Activated T-cell treated with anti-CD3 and anti-CD28 coated beads, Interleukin-2, amount 50 U/mL, for 72 hours (primary cell): Measurements from ENCODE around the gene ZNRD2. TPM values are rescaled to one million over a fixed set of nuclear protein-coding genes. Genes with fewer than 3 reads are reported as not detected.

Source experiments
- ATAC-seq, 2 donors: fragments of 150-1000 bp; cut with Tn5 transposase; replicated peaks in 1 of 2; 2 replicates each; pipeline ENCODE4 v1.10.0; 2021; ENCODE audit warnings: moderate library complexity in 2 of 2, mild to moderate bottlenecking in 1 of 2
- DNase-seq, 2 donors: peaks; one replicate each; pipeline ENCODE4 v3.0.0; 2021 to 2022; ENCODE audit warnings: mixed read lengths in 1 of 2
- H3K27ac Mint-ChIP-seq: one replicate; pipeline ENCODE4 v1.8.0; 2022; ENCODE audit warnings: mild to moderate bottlenecking, moderate library complexity, mixed read lengths
- H3K27me3 Mint-ChIP-seq: one replicate; pipeline ENCODE4 v1.8.0; 2022; ENCODE audit warnings: low read depth, mixed read lengths
- H3K36me3 Mint-ChIP-seq, 2 donors: one replicate each; pipeline ENCODE4 v1.8.0; 2022; ENCODE audit warnings: mixed read lengths in 2 of 2, mild to moderate bottlenecking in 1 of 2; ENCODE audit not compliant: insufficient read depth in 2 of 2
- H3K4me1 Mint-ChIP-seq: one replicate; pipeline ENCODE4 v1.8.0; 2022; ENCODE audit warnings: low read depth, mixed read lengths
- H3K4me3 Mint-ChIP-seq, 2 donors: one replicate each; pipeline ENCODE4 v1.8.0; 2022; ENCODE audit warnings: mild to moderate bottlenecking in 2 of 2, mixed read lengths in 2 of 2, moderate library complexity in 2 of 2
- H3K9me3 Mint-ChIP-seq, 2 donors: one replicate each; pipeline ENCODE4 v1.8.0; 2022; ENCODE audit warnings: mixed read lengths in 2 of 2
- total RNA-seq, 2 donors: library from RNA; stranded (reverse); gene quantifications; one replicate each; pipeline ENCODE4 v1.2.3, GENCODE V29; 2022

Gene ZNRD2
- total RNA-seq, 2 donors from 2014 or later = 23.5 to 25.1 TPM

GRCh38 chr11:65621460-65621859 lies 51.2 kb downstream of the ZNRD2 start:
- Mint-ChIP-seq H3K27me3 (no peaks in the 10 kb centered on the region), H3K27ac (peak overlapping the region; percentile 16), H3K36me3 (peaks cover 7 to 15% of the 10 kb centered on the region in 2 donors), H3K4me3 (no peak overlapping the region), H3K4me1 (peaks cover 18% of the 10 kb centered on the region), H3K9me3 (no peaks in the 10 kb centered on the region)
- ATAC-seq = no peak
- no peak for DNase-seq

Other genes with a start within 250 kb of the ZNRD2 start
- gene DPF2, start 236.6 kb upstream of the ZNRD2 start, total RNA-seq = 100 to 1,000 TPM; 110 to 139 TPM
- gene TIGD3, start 215.7 kb upstream of the ZNRD2 start, total RNA-seq = 1 to 10 TPM; 1.3 to 1.8 TPM
- 10 to 100 TPM; 16.4 to 18.8 TPM for gene SLC25A45, start 187.8 kb upstream of the ZNRD2 start, total RNA-seq
- gene FRMD8, start 183.8 kb upstream of the ZNRD2 start, total RNA-seq = 10 to 100 TPM; 43.5 to 47.2 TPM
- gene NEAT1, start 147.7 kb upstream of the ZNRD2 start, total RNA-seq = 1,000 to 10,000 TPM in 1 of 2 donors, 100 to 1,000 TPM in 1; 678 to 1,151 TPM
- over 10,000 TPM in 1 of 2 donors, 1,000 to 10,000 TPM in 1; 8,391 to 13,279 TPM for gene MALAT1, start 71.4 kb upstream of the ZNRD2 start, total RNA-seq
- 10 to 100 TPM; 77.9 to 83.4 TPM for gene SCYL1, start 45.4 kb upstream of the ZNRD2 start, total RNA-seq
- 100 to 1,000 TPM; 106 TPM for gene LTBP3, start 12.1 kb upstream of the ZNRD2 start, total RNA-seq
- gene FAM89B, start 2.1 kb downstream of the ZNRD2 start, total RNA-seq = 10 to 100 TPM; 21.4 to 26.7 TPM
- 100 to 1,000 TPM in 1 of 2 donors, 10 to 100 TPM in 1; 93.9 to 113 TPM for gene EHBP1L1, start 5.6 kb downstream of the ZNRD2 start, total RNA-seq
- under 1 TPM; 0.34 to 0.39 TPM for gene KCNK7, start 25.3 kb downstream of the ZNRD2 start, total RNA-seq
- 10 to 100 TPM; 57.3 to 70.1 TPM for gene MAP3K11, start 43.7 kb downstream of the ZNRD2 start, total RNA-seq
- gene PCNX3, start 45.3 kb downstream of the ZNRD2 start, total RNA-seq = 10 to 100 TPM; 45.9 TPM
- gene SIPA1, start 67.6 kb downstream of the ZNRD2 start, total RNA-seq = 100 to 1,000 TPM; 132 to 137 TPM
- 100 to 1,000 TPM; 116 to 121 TPM for gene RELA, start 92.4 kb downstream of the ZNRD2 start, total RNA-seq
- gene KAT5, start 141.8 kb downstream of the ZNRD2 start, total RNA-seq = 100 to 1,000 TPM in 1 of 2 donors, 10 to 100 TPM in 1; 86.4 to 105 TPM
- 10 to 100 TPM; 35.4 to 37.1 TPM for gene RNASEH2C, start 150.3 kb downstream of the ZNRD2 start, total RNA-seq
- 10 to 100 TPM; 20.0 to 22.4 TPM for gene AP5B1, start 210.5 kb downstream of the ZNRD2 start, total RNA-seq
- under 1 TPM in 1 of 2 donors, not detected in 1; 0.16 TPM for gene OVOL1, start 216.6 kb downstream of the ZNRD2 start, total RNA-seq